Activated naive CD4-positive, alpha-beta T cell treated with anti-CD3 and anti-CD28 coated beads for 36 hours (primary cell): ENCODE measurements around the gene IDH3B. TPM values are rescaled to one million over a fixed set of nuclear protein-coding genes. Genes with fewer than 3 reads are reported as not detected.
A peak's percentile ranks its signal among the peaks of the same experiment; 100 is the strongest.

Source experiments
- CTCF ChIA-PET: fragments of 350-600 bp; sonication (Branson Sonifier 250); formaldehyde crosslinking; loops from one replicate; lab custom pipeline; 2021; ENCODE audit warnings: antibody characterized with exemption; lab: Charles Lee
- DNase-seq: peaks from one replicate; pipeline ENCODE4 v3.0.0-alpha.2; 2020
- H3K27ac Mint-ChIP-seq: one replicate; pipeline ENCODE4 v1.8.0; 2021; ENCODE audit warnings: mild to moderate bottlenecking, mixed read lengths
- H3K27me3 Mint-ChIP-seq: one replicate; pipeline ENCODE4 v1.8.0; 2021; ENCODE audit warnings: low read depth, mixed read lengths
- H3K36me3 Mint-ChIP-seq: one replicate; pipeline ENCODE4 v1.8.0; 2021; ENCODE audit warnings: low read depth, mixed read lengths
- H3K4me1 Mint-ChIP-seq: one replicate; pipeline ENCODE4 v1.8.0; 2021; ENCODE audit warnings: low read depth, mixed read lengths
- H3K4me3 Mint-ChIP-seq: one replicate; pipeline ENCODE4 v1.8.0; 2021; ENCODE audit warnings: mild to moderate bottlenecking, moderate library complexity, mixed read lengths
- H3K9me3 Mint-ChIP-seq: one replicate; pipeline ENCODE4 v1.8.0; 2021; ENCODE audit warnings: mixed read lengths
- intact Hi-C: fragments of 100-400 bp; cut with micrococcal nuclease; formaldehyde crosslinking; loops from one replicate; pipeline ENCODE4 v1.15.1; 2023
- total RNA-seq, 2 experiments: library from RNA; stranded (reverse); gene quantifications; one replicate each; pipeline ENCODE4 v1.2.3, GENCODE V29; 2021

IDH3B gene
- 100 to 1,000 TPM; 123 to 125 TPM for total RNA-seq

- Mint-ChIP-seq H3K4me1 (peaks cover 21% of the 10 kb centered on the region), H3K36me3 (peaks cover 13% of the 10 kb centered on the region), H3K4me3 (peak within 1 kb of the TSS; percentile 95), H3K27me3 (no peaks in the 10 kb centered on the region), H3K9me3 (no peaks in the 10 kb centered on the region), H3K27ac (peak within 1 kb of the TSS; percentile 97)
- DNase-seq = peak; percentile 96
- CTCF ChIA-PET = interaction anchor here (0.9 kb wide), 1 partner anchor 17 kb away, joined by 3 read pairs; no protein-coding TSS in a partner anchor
- intact Hi-C loops = loop anchor here (1.0 kb wide), 2 partner anchors 12 to 194 kb away; partner anchors contain the start of genes NOP56 and SNRPB
These were observed at the start of gene IDH3B for GRCh38 chr20:2663887-2664719. Gene IDH3B (minus strand): TSS chr20:2664216. CDS start chr20:2664188, 28 bp downstream.

- no peak for DNase-seq
- Mint-ChIP-seq H3K4me1 (no peaks in the 10 kb centered on the region), H3K27me3 (no peaks in the 10 kb centered on the region), H3K9me3 (peaks cover 2% of the 10 kb centered on the region), H3K4me3 (no peak overlapping the region), H3K36me3 (no peaks in the 10 kb centered on the region), H3K27ac (no peak overlapping the region)
- intact Hi-C loops = loop anchor here (1.0 to 2.0 kb wide), 4 partner anchors 24 to 288 kb away; no protein-coding TSS in a partner anchor
- CTCF ChIA-PET = interaction anchor here (0.5 to 4.3 kb wide), 11 partner anchors 11 to 1880 kb away, joined by 3 to 33 read pairs (median 4); partner anchors contain the start of gene FAM110A
These were observed 49.3 kb upstream of the IDH3B start for GRCh38 chr20:2713285-2713684.

- H3K27me3 Mint-ChIP-seq = peaks cover 2% of the 10 kb centered on the region
- H3K4me3 Mint-ChIP-seq = no peak overlapping the region
- H3K36me3 Mint-ChIP-seq = no peaks in the 10 kb centered on the region
- no peaks in the 10 kb centered on the region for H3K9me3 Mint-ChIP-seq
- intact Hi-C loops = no loop called here
- peaks cover 3% of the 10 kb centered on the region for H3K4me1 Mint-ChIP-seq
- H3K27ac Mint-ChIP-seq = no peak overlapping the region
- CTCF ChIA-PET = interaction anchor here (1.1 kb wide), 1 partner anchor 20 kb away, joined by 3 read pairs; no protein-coding TSS in a partner anchor
- DNase-seq = no peak
These were observed 45.4 kb upstream of the IDH3B start for GRCh38 chr20:2709205-2709981.

- Mint-ChIP-seq H3K4me1 (peaks cover 3% of the 10 kb centered on the region), H3K27me3 (peaks cover 2% of the 10 kb centered on the region), H3K4me3 (no peak overlapping the region), H3K36me3 (no peaks in the 10 kb centered on the region), H3K9me3 (no peaks in the 10 kb centered on the region), H3K27ac (no peak overlapping the region)
- DNase-seq = no peak
- CTCF ChIA-PET = interaction anchor here (1.1 to 2.6 kb wide), 2 partner anchors 19 to 33 kb away, joined by 3 to 7 read pairs; no protein-coding TSS in a partner anchor
- intact Hi-C loops = no loop called here
These were observed 44.6 kb upstream of the IDH3B start for GRCh38 chr20:2708665-2709064.

- Mint-ChIP-seq H3K9me3 (no peaks in the 10 kb centered on the region), H3K27me3 (peaks cover 2% of the 10 kb centered on the region), H3K4me3 (no peak overlapping the region), H3K36me3 (no peaks in the 10 kb centered on the region), H3K27ac (no peak overlapping the region), H3K4me1 (peaks cover 3% of the 10 kb centered on the region)
- no peak for DNase-seq
- intact Hi-C loops = no loop called here
- CTCF ChIA-PET = interaction anchor here (2.6 kb wide), 1 partner anchor 34 kb away, joined by 7 read pairs; no protein-coding TSS in a partner anchor
These were observed 44.0 kb upstream of the IDH3B start for GRCh38 chr20:2708073-2708415.

- no peak overlapping the region for H3K27ac Mint-ChIP-seq
- no peak for DNase-seq
- CTCF ChIA-PET = interaction anchor here (1.1 to 2.6 kb wide), 3 partner anchors 20 to 45 kb away, joined by 4 to 7 read pairs (median 5); no protein-coding TSS in a partner anchor
- H3K4me3 Mint-ChIP-seq = no peak overlapping the region
- no peaks in the 10 kb centered on the region for H3K36me3 Mint-ChIP-seq
- peaks cover 3% of the 10 kb centered on the region for H3K4me1 Mint-ChIP-seq
- intact Hi-C loops = no loop called here
- no peaks in the 10 kb centered on the region for H3K9me3 Mint-ChIP-seq
- peaks cover 2% of the 10 kb centered on the region for H3K27me3 Mint-ChIP-seq
These were observed 43.5 kb upstream of the IDH3B start for GRCh38 chr20:2707353-2708072.

GRCh38 chr20:2706688-2707352 lies 42.8 kb upstream of the IDH3B start:
- CTCF ChIA-PET = interaction anchor here (0.6 to 2.6 kb wide), 4 partner anchors 19 to 46 kb away, joined by 3 to 7 read pairs (median 4); no protein-coding TSS in a partner anchor
- H3K4me1 Mint-ChIP-seq = peaks cover 3% of the 10 kb centered on the region
- intact Hi-C loops = no loop called here
- peak; percentile 45 for DNase-seq
- no peak overlapping the region for H3K4me3 Mint-ChIP-seq
- no peaks in the 10 kb centered on the region for H3K9me3 Mint-ChIP-seq
- H3K27me3 Mint-ChIP-seq = peaks cover 2% of the 10 kb centered on the region
- H3K27ac Mint-ChIP-seq = no peak overlapping the region
- H3K36me3 Mint-ChIP-seq = no peaks in the 10 kb centered on the region

- peaks cover 2% of the 10 kb centered on the region for H3K27me3 Mint-ChIP-seq
- CTCF ChIA-PET = interaction anchor here (0.6 to 2.6 kb wide), 4 partner anchors 19 to 47 kb away, joined by 3 to 7 read pairs (median 4); no protein-coding TSS in a partner anchor
- H3K4me3 Mint-ChIP-seq = no peak overlapping the region
- no peak for DNase-seq
- intact Hi-C loops = no loop called here
- H3K36me3 Mint-ChIP-seq = no peaks in the 10 kb centered on the region
- H3K9me3 Mint-ChIP-seq = no peaks in the 10 kb centered on the region
- H3K4me1 Mint-ChIP-seq = peaks cover 3% of the 10 kb centered on the region
- no peak overlapping the region for H3K27ac Mint-ChIP-seq
These were observed 42.1 kb upstream of the IDH3B start for GRCh38 chr20:2705931-2706645.

GRCh38 chr20:2703716-2704475 lies 39.9 kb upstream of the IDH3B start:
- CTCF ChIA-PET = no interaction called here
- H3K4me3 Mint-ChIP-seq = no peak overlapping the region
- DNase-seq = no peak
- no peak overlapping the region for H3K27ac Mint-ChIP-seq
- peaks cover 2% of the 10 kb centered on the region for H3K27me3 Mint-ChIP-seq
- intact Hi-C loops = no loop called here
- peaks cover 3% of the 10 kb centered on the region for H3K4me1 Mint-ChIP-seq
- no peaks in the 10 kb centered on the region for H3K36me3 Mint-ChIP-seq
- H3K9me3 Mint-ChIP-seq = no peaks in the 10 kb centered on the region

GRCh38 chr20:2701671-2702081 lies 37.7 kb upstream of the IDH3B start:
- CTCF ChIA-PET = no interaction called here
- H3K4me3 Mint-ChIP-seq = no peak overlapping the region
- peaks cover 3% of the 10 kb centered on the region for H3K4me1 Mint-ChIP-seq
- no peak overlapping the region for H3K27ac Mint-ChIP-seq
- intact Hi-C loops = no loop called here
- peaks cover 4% of the 10 kb centered on the region for H3K27me3 Mint-ChIP-seq
- no peaks in the 10 kb centered on the region for H3K9me3 Mint-ChIP-seq
- DNase-seq = no peak
- no peaks in the 10 kb centered on the region for H3K36me3 Mint-ChIP-seq
